CMK (cell line): ENCODE measurements around the gene CACNA1F.

Experiments
- DNase-seq: peaks from one replicate; pipeline ENCODE4 v3.0.0-alpha.2; 2010; ENCODE audit warnings: low read depth

The CACNA1F gene

GRCh38 chrX:49199315-49199595, 33.9 kb downstream of the CACNA1F start:
- no peak for DNase-seq

GRCh38 chrX:49198540-49199314, 34.4 kb downstream of the CACNA1F start:
- no peak for DNase-seq

- DNase-seq, result no peak
These were observed 35.5 kb downstream of the CACNA1F start for GRCh38 chrX:49197543-49198087.

GRCh38 chrX:49193542-49193964, 39.6 kb downstream of the CACNA1F start:
- no peak for DNase-seq

GRCh38 chrX:49192722-49193328, 40.3 kb downstream of the CACNA1F start:
- no peak for DNase-seq

- no peak for DNase-seq
These were observed 41.5 kb downstream of the CACNA1F start for GRCh38 chrX:49191574-49192011.

- DNase-seq, result peak; percentile 99
These were observed 42.1 kb downstream of the CACNA1F start for GRCh38 chrX:49190821-49191573.

- no peak for DNase-seq
These were observed 43.5 kb downstream of the CACNA1F start for GRCh38 chrX:49189606-49190005.

GRCh38 chrX:49188468-49189076, 44.6 kb downstream of the CACNA1F start:
- no peak for DNase-seq

- DNase-seq, result no peak
These were observed 45.6 kb downstream of the CACNA1F start for GRCh38 chrX:49187526-49187925.

- no peak for DNase-seq
These were observed 46.1 kb downstream of the CACNA1F start for GRCh38 chrX:49187028-49187394.

GRCh38 chrX:49186125-49187027, 46.8 kb downstream of the CACNA1F start, which contains the start of gene PRICKLE3:
Gene PRICKLE3, minus strand, starts transcription at chrX:49186373. Its CDS starts 76 bp downstream, at chrX:49186297.
- DNase-seq, result peak; percentile 68

GRCh38 chrX:49184294-49185281, 48.6 kb downstream of the CACNA1F start:
- no peak for DNase-seq

- no peak for DNase-seq
These were observed 49.3 kb downstream of the CACNA1F start for GRCh38 chrX:49183701-49184281.

- no peak for DNase-seq
These were observed 53.8 kb downstream of the CACNA1F start for GRCh38 chrX:49179358-49179757.

- DNase-seq, result no peak
These were observed 54.6 kb downstream of the CACNA1F start for GRCh38 chrX:49178537-49178936.

- DNase-seq, result no peak
These were observed 55.2 kb downstream of the CACNA1F start for GRCh38 chrX:49177873-49178480.

GRCh38 chrX:49177338-49177833, 55.8 kb downstream of the CACNA1F start:
- peak; percentile 66 for DNase-seq
